Glutamatergic neuron (in vitro differentiated cells): Measurements from ENCODE around the gene ANKRD12. TPM values are rescaled to one million over a fixed set of nuclear protein-coding genes. Genes with fewer than 3 reads are reported as not detected.

Experiments
- DNase-seq: peaks from one replicate; pipeline ENCODE4 v3.0.0; 2022
- H3K27ac Mint-ChIP-seq: one replicate; pipeline ENCODE4 v1.8.0; 2020; ENCODE audit warnings: mild to moderate bottlenecking, mixed read lengths, inconsistent platforms; ENCODE audit not compliant: unreplicated experiment
- H3K27me3 Mint-ChIP-seq: one replicate; pipeline ENCODE4 v1.8.0; 2020; ENCODE audit warnings: mild to moderate bottlenecking, moderate library complexity, mixed read lengths, inconsistent platforms; ENCODE audit not compliant: unreplicated experiment
- H3K36me3 Mint-ChIP-seq: one replicate; pipeline ENCODE4 v1.8.0; 2020; ENCODE audit warnings: mild to moderate bottlenecking, mixed read lengths, inconsistent platforms; ENCODE audit not compliant: unreplicated experiment
- H3K4me1 Mint-ChIP-seq: one replicate; pipeline ENCODE4 v1.8.0; 2020; ENCODE audit warnings: mild to moderate bottlenecking, low read depth, mixed read lengths, inconsistent platforms; ENCODE audit not compliant: unreplicated experiment
- H3K4me3 Mint-ChIP-seq: one replicate; pipeline ENCODE4 v1.8.0; 2020; ENCODE audit warnings: mild to moderate bottlenecking, mixed read lengths, inconsistent platforms; ENCODE audit not compliant: unreplicated experiment
- H3K9me3 Mint-ChIP-seq: one replicate; pipeline ENCODE4 v1.8.0; 2020; ENCODE audit warnings: mild to moderate bottlenecking, moderate library complexity, mixed read lengths, inconsistent platforms; ENCODE audit not compliant: unreplicated experiment
- total RNA-seq: library from RNA; stranded (reverse); fragmentation: NEBNext Ultra II Directional; extraction: Animal tissue kit (Norgen Biotek cat#: 25700); gene quantifications from one replicate; pipeline ENCODE4 v1.2.1, GENCODE V29; 2021; ENCODE audit not compliant: unreplicated experiment
- TF ChIP-seq, protein P1 (sequence below): fragments of 200-600 bp; sonication (generic); IDR thresholded peaks from one replicate; pipeline ENCODE4 v1.5.0; 2021; ENCODE audit not compliant: partially characterized antibody, unreplicated experiment

The ANKRD12 gene
- total RNA-seq, 1 donor from 2014 or later: 41.6 TPM

GRCh38 chr18:9217743-9218451 lies 81.3 kb downstream of the ANKRD12 start:
- Mint-ChIP-seq H3K27me3 (no peaks in the 10 kb centered on the region), H3K4me1 (no peaks in the 10 kb centered on the region), H3K27ac (no peak overlapping the region), H3K36me3 (no peaks in the 10 kb centered on the region), H3K4me3 (no peak overlapping the region), H3K9me3 (no peaks in the 10 kb centered on the region)
- DNase-seq: no peak
- TF ChIP-seq, protein P1, sequence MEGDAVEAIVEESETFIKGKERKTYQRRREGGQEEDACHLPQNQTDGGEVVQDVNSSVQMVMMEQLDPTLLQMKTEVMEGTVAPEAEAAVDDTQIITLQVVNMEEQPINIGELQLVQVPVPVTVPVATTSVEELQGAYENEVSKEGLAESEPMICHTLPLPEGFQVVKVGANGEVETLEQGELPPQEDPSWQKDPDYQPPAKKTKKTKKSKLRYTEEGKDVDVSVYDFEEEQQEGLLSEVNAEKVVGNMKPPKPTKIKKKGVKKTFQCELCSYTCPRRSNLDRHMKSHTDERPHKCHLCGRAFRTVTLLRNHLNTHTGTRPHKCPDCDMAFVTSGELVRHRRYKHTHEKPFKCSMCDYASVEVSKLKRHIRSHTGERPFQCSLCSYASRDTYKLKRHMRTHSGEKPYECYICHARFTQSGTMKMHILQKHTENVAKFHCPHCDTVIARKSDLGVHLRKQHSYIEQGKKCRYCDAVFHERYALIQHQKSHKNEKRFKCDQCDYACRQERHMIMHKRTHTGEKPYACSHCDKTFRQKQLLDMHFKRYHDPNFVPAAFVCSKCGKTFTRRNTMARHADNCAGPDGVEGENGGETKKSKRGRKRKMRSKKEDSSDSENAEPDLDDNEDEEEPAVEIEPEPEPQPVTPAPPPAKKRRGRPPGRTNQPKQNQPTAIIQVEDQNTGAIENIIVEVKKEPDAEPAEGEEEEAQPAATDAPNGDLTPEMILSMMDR: no peak

DNA sequence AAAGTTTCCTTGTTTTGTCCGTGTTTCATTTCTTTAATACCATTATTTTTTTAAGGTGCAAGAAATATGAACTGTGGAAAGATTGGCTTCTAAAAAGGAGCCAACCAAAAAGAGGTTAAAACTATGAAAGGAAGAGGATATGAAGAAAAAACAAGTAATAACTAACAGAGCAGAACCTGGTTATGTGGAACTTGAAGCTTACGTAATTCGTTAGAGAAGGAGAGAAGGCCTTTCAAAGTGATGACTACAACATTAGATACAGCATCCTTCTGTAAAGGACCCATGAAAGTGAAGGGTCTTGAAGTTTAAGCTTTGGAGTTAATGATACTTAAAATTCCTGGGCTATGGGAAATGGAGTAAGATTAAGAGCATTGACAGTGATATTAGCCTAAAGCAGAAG lies 84.5 kb downstream of the ANKRD12 start:
- Mint-ChIP-seq H3K36me3 (no peaks in the 10 kb centered on the region), H3K4me3 (no peak overlapping the region), H3K27me3 (peaks cover 2% of the 10 kb centered on the region), H3K9me3 (no peaks in the 10 kb centered on the region), H3K4me1 (no peaks in the 10 kb centered on the region), H3K27ac (no peak overlapping the region)
- TF ChIP-seq, protein P1: no peak
- DNase-seq: no peak

GRCh38 chr18:9221661-9222060 lies 85.1 kb downstream of the ANKRD12 start:
- H3K27me3 Mint-ChIP-seq: peaks cover 2% of the 10 kb centered on the region
- no peak overlapping the region for H3K4me3 Mint-ChIP-seq
- H3K4me1 Mint-ChIP-seq: no peaks in the 10 kb centered on the region
- H3K9me3 Mint-ChIP-seq: no peaks in the 10 kb centered on the region
- no peak overlapping the region for H3K27ac Mint-ChIP-seq
- H3K36me3 Mint-ChIP-seq: no peaks in the 10 kb centered on the region
- TF ChIP-seq, protein P1: no peak
- no peak for DNase-seq

- no peaks in the 10 kb centered on the region for H3K36me3 Mint-ChIP-seq
- peaks cover 2% of the 10 kb centered on the region for H3K27me3 Mint-ChIP-seq
- DNase-seq: no peak
- TF ChIP-seq, protein P1: no peak
- H3K4me3 Mint-ChIP-seq: no peak overlapping the region
- no peak overlapping the region for H3K27ac Mint-ChIP-seq
- H3K9me3 Mint-ChIP-seq: no peaks in the 10 kb centered on the region
- no peaks in the 10 kb centered on the region for H3K4me1 Mint-ChIP-seq
Observed at GRCh38 chr18:9223356-9223755, 86.8 kb downstream of the ANKRD12 start.

DNA sequence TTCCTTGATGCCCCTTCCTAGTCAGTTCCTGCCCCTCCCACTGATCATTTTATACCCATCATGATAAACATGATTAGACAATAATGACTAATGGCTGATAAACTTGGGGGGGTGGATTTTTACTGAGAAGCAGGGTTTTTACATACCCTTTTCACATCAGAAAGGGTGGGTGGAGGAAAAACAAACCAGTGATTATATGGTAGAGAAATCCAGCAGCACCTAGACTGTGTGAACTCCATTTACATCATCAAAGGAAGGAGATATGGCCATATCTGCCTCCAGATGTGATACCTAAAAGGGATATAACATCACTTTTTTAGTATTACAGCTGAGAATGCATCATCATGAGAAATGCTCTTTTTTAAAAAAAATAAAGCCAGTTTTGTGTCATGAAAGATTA lies 89.9 kb downstream of the ANKRD12 start:
- H3K27me3 Mint-ChIP-seq: peaks cover 2% of the 10 kb centered on the region
- no peaks in the 10 kb centered on the region for H3K9me3 Mint-ChIP-seq
- H3K36me3 Mint-ChIP-seq: peaks cover 7% of the 10 kb centered on the region
- no peak for DNase-seq
- TF ChIP-seq, protein P1: no peak
- no peaks in the 10 kb centered on the region for H3K4me1 Mint-ChIP-seq
- H3K27ac Mint-ChIP-seq: no peak overlapping the region
- no peak overlapping the region for H3K4me3 Mint-ChIP-seq
